ENCODE measurements around the gene GAREM2. TPM values are rescaled to one million over a fixed set of nuclear protein-coding genes. Genes with fewer than 3 reads are reported as not detected.
A peak's percentile ranks its signal among the peaks of the same experiment; 100 is the strongest.

GAREM2 gene
- total and polyA plus RNA-seq, 9 of the 15 experiments (the other 6 are each of a cell fraction or from before 2014, with no cell fraction given), result 1.7 to 12.4 (median 2.5) TPM

GRCh38 chr2:26197516-26197915, 24.6 kb downstream of the GAREM2 start (continued):
- TF ChIP-seq NKRF (IDR thresholded peaks at IDR 0.05; ENCODE audit: borderline replicate concordance), result no peak
- no peak for TF ChIP-seq SOX6 (IDR thresholded peaks at IDR 0.05)
- TF ChIP-seq MAFF (IDR thresholded peaks at IDR 0.05; ENCODE audit: low read length), result peak; percentile 54
- no peak for TF ChIP-seq ZNF253 (CRISPR knock-in tag; conservative IDR thresholded peaks at IDR 0.05)
- no peak for TF ChIP-seq SNRNP70 (optimal IDR thresholded peaks at IDR 0.05; ENCODE audit: low read depth, low read length)
- TF ChIP-seq ZNF174 (CRISPR knock-in tag; IDR thresholded peaks at IDR 0.05), result no peak
- TF ChIP-seq ZNF316 (IDR thresholded peaks at IDR 0.05), result peak; percentile 49; the same call in 1 of the 2 replicates
- TF ChIP-seq THAP7 (CRISPR knock-in tag; IDR thresholded peaks at IDR 0.05), result no peak
- no peak for TF ChIP-seq USF2 (CRISPR knock-in tag; IDR thresholded peaks at IDR 0.05)
- TF ChIP-seq THRA (IDR thresholded peaks at IDR 0.05), result no peak
- TF ChIP-seq MAFK (IDR thresholded peaks at IDR 0.05; ENCODE audit: low read length), result peak; percentile 63
- TF ChIP-seq NFIX (CRISPR knock-in tag; IDR thresholded peaks at IDR 0.05; ENCODE audit: low read depth), result no peak
- TF ChIP-seq ZFP30 (CRISPR knock-in tag; IDR thresholded peaks at IDR 0.05; ENCODE audit: borderline replicate concordance), result no peak
- no peak for TF ChIP-seq SETDB1 (IDR thresholded peaks at IDR 0.05; ENCODE audit: low read length)
- TF ChIP-seq DMBX1 (CRISPR knock-in tag; IDR thresholded peaks at IDR 0.05; ENCODE audit: borderline replicate concordance), result no peak
- peak; percentile 37 for TF ChIP-seq PKNOX1 (IDR thresholded peaks at IDR 0.05)
- no peak for TF ChIP-seq BRF1 (IDR thresholded peaks at IDR 0.05; ENCODE audit: borderline replicate concordance, extremely low read depth, insufficient read length)
- TF ChIP-seq ELK3 (CRISPR knock-in tag; IDR thresholded peaks at IDR 0.05), result no peak
- TF ChIP-seq ZNF277 (CRISPR knock-in tag; IDR thresholded peaks at IDR 0.05; ENCODE audit: borderline replicate concordance), result no peak
- no peak for TF ChIP-seq FOXA3 (CRISPR knock-in tag; conservative IDR thresholded peaks at IDR 0.05 in 1 of 2, IDR thresholded peaks at IDR 0.05 in 1 of 2)
- TF ChIP-seq NRF1 (conservative IDR thresholded peaks at IDR 0.05 in 1 of 2, IDR thresholded peaks at IDR 0.05 in 1 of 2), result no peak
